Measurements from ENCODE around the gene VAMP8.

Gene VAMP8

GRCh38 chr2:85545780-85546240, 31.6 kb upstream of the VAMP8 start:
- peaks cover 75% of the 10 kb centered on the region for H3F3A ChIP-seq (ENCODE audit: control insufficient read depth, insufficient read depth)
- H3K36me3 ChIP-seq (ENCODE audit: control insufficient read depth, low read length) = peaks cover 83% of the 10 kb centered on the region
- H3K79me2 ChIP-seq (ENCODE audit: control insufficient read depth, low read length) = peaks cover 22% of the 10 kb centered on the region
- TF ChIP-seq CTCF (IDR thresholded peaks at IDR 0.05; ENCODE audit: low read depth, low read length, poor library complexity, severe bottlenecking) (no peak), EZH2phosphoT487 (IDR thresholded peaks at IDR 0.05; ENCODE audit: borderline replicate concordance, low read length) (no peak)
- H3K9me3 ChIP-seq (ENCODE audit: control insufficient read depth, insufficient read depth, low read length) = no peaks in the 10 kb centered on the region
- H3K4me1 ChIP-seq (ENCODE audit: control insufficient read depth, low read length) = peaks cover 14% of the 10 kb centered on the region
- no peaks in the 10 kb centered on the region for H3K9me2 ChIP-seq (replicated peaks; ENCODE audit: control insufficient read depth, low read length)
- peaks cover 22% of the 10 kb centered on the region for H4K20me1 ChIP-seq (ENCODE audit: control insufficient read depth, insufficient read depth, low read depth, low read length)
- no peak overlapping the region for H3K4me2 ChIP-seq (ENCODE audit: low read length)
- no peaks in the 10 kb centered on the region for H3K27me3 ChIP-seq (ENCODE audit: control insufficient read depth, low read length)
- H3K27ac ChIP-seq (ENCODE audit: low read depth, low read length) = no peak overlapping the region
- no peak overlapping the region for H3K4me3 ChIP-seq (ENCODE audit: low read length)

GRCh38 chr2:85547089-85547858, 30.1 kb upstream of the VAMP8 start:
- Histone ChIP-seq H3K36me3 (ENCODE audit: control insufficient read depth, low read length) (peaks cover 82% of the 10 kb centered on the region), H3K27ac (ENCODE audit: low read depth, low read length) (peak overlapping the region; percentile 26), H3K27me3 (ENCODE audit: control insufficient read depth, low read length) (no peaks in the 10 kb centered on the region), H3K9me2 (replicated peaks; ENCODE audit: control insufficient read depth, low read length) (no peaks in the 10 kb centered on the region), H4K20me1 (ENCODE audit: control insufficient read depth, insufficient read depth, low read depth, low read length) (peaks cover 7% of the 10 kb centered on the region), H3K4me1 (ENCODE audit: control insufficient read depth, low read length) (no peaks in the 10 kb centered on the region), H3K9me3 (ENCODE audit: control insufficient read depth, insufficient read depth, low read length) (no peaks in the 10 kb centered on the region), H3K4me3 (ENCODE audit: low read length) (no peak overlapping the region), H3K4me2 (ENCODE audit: low read length) (no peak overlapping the region), H3F3A (ENCODE audit: control insufficient read depth, insufficient read depth) (peaks cover 62% of the 10 kb centered on the region), H3K79me2 (ENCODE audit: control insufficient read depth, low read length) (peaks cover 7% of the 10 kb centered on the region)
- TF ChIP-seq EZH2phosphoT487 (IDR thresholded peaks at IDR 0.05; ENCODE audit: borderline replicate concordance, low read length) = no peak
- TF ChIP-seq CTCF (IDR thresholded peaks at IDR 0.05; ENCODE audit: low read depth, low read length, poor library complexity, severe bottlenecking) = no peak

- Histone ChIP-seq H3K4me2 (ENCODE audit: low read length) (no peak overlapping the region), H3K27me3 (ENCODE audit: control insufficient read depth, low read length) (no peaks in the 10 kb centered on the region), H3K4me1 (ENCODE audit: control insufficient read depth, low read length) (no peaks in the 10 kb centered on the region), H3K79me2 (ENCODE audit: control insufficient read depth, low read length) (no peaks in the 10 kb centered on the region), H3K27ac (ENCODE audit: low read depth, low read length) (no peak overlapping the region), H3K9me3 (ENCODE audit: control insufficient read depth, insufficient read depth, low read length) (no peaks in the 10 kb centered on the region), H3K4me3 (ENCODE audit: low read length) (no peak overlapping the region), H3F3A (ENCODE audit: control insufficient read depth, insufficient read depth) (peaks cover 55% of the 10 kb centered on the region), H3K9me2 (replicated peaks; ENCODE audit: control insufficient read depth, low read length) (no peaks in the 10 kb centered on the region), H4K20me1 (ENCODE audit: control insufficient read depth, insufficient read depth, low read depth, low read length) (no peaks in the 10 kb centered on the region; the same call in 1 of the 2 replicates), H3K36me3 (ENCODE audit: control insufficient read depth, low read length) (peaks cover 82% of the 10 kb centered on the region)
- TF ChIP-seq CTCF (IDR thresholded peaks at IDR 0.05; ENCODE audit: low read depth, low read length, poor library complexity, severe bottlenecking) = no peak
- TF ChIP-seq EZH2phosphoT487 (IDR thresholded peaks at IDR 0.05; ENCODE audit: borderline replicate concordance, low read length) = no peak
Observed at GRCh38 chr2:85547859-85548607, 29.4 kb upstream of the VAMP8 start.

Measured in DOHH2 (cell line).